Stimulated activated CD4-positive, alpha-beta T cell treated with anti-CD3 and anti-CD28 coated beads, Interleukin-4, amount 100 ng/mL, for 4 hours (primary cell): ENCODE measurements around the gene KRT86.
A peak's percentile ranks its signal among the peaks of the same experiment; 100 is the strongest.
"Not testable (repeated sequence)": the region's sequence is repeated elsewhere in the genome, so short reads cannot be mapped to it uniquely, and the experiment has no call there.

ENCODE experiments used
- DNase-seq, 2 experiments: peaks; one replicate each; pipeline ENCODE4 v3.0.0-alpha.2; 2020

The KRT86 gene

GRCh38 chr12:52296572-52297215, 22.2 kb downstream of the KRT86 start:
- DNase-seq = no peak

- no peak for DNase-seq
Measured at GRCh38 chr12:52298677-52299190, 24.3 kb downstream of the KRT86 start.

GRCh38 chr12:52300796-52301691, 26.6 kb downstream of the KRT86 start:
- DNase-seq = no peak

- DNase-seq = not testable (repeated sequence)
Measured at GRCh38 chr12:52301721-52302120, 27.3 kb downstream of the KRT86 start.

- DNase-seq = not testable (repeated sequence)
Measured at GRCh38 chr12:52302242-52302914, 27.9 kb downstream of the KRT86 start.

GRCh38 chr12:52304941-52305411, 30.5 kb downstream of the KRT86 start:
- DNase-seq = not testable (repeated sequence)

- no peak for DNase-seq
Measured at GRCh38 chr12:52305921-52306705, 31.7 kb downstream of the KRT86 start.

GRCh38 chr12:52306731-52307130, 32.3 kb downstream of the KRT86 start:
- DNase-seq = no peak

GRCh38 chr12:52307836-52308805, 33.7 kb downstream of the KRT86 start:
- peak in 1 of 2 experiments; percentile 26 for DNase-seq

- no peak for DNase-seq
Measured at GRCh38 chr12:52308806-52309425, 34.5 kb downstream of the KRT86 start.

- DNase-seq = no peak
Measured at GRCh38 chr12:52310622-52311284, 36.3 kb downstream of the KRT86 start.

- no peak for DNase-seq
Measured at GRCh38 chr12:52311285-52311648, 36.8 kb downstream of the KRT86 start.

GRCh38 chr12:52312086-52312485, 37.6 kb downstream of the KRT86 start:
- DNase-seq = no peak

- no peak for DNase-seq
Measured at GRCh38 chr12:52313461-52313860, 39.0 kb downstream of the KRT86 start.

GRCh38 chr12:52313926-52314325, 39.5 kb downstream of the KRT86 start:
- DNase-seq = no peak

- no peak for DNase-seq
Measured at GRCh38 chr12:52314511-52314910, 40.1 kb downstream of the KRT86 start.

GRCh38 chr12:52315721-52316120, 41.3 kb downstream of the KRT86 start:
- peak in 1 of 2 experiments; percentile 15 for DNase-seq

GRCh38 chr12:52316290-52316689, 41.8 kb downstream of the KRT86 start:
- no peak for DNase-seq

- DNase-seq = no peak
Measured at GRCh38 chr12:52316701-52317100, 42.3 kb downstream of the KRT86 start.

- DNase-seq = no peak
Measured at GRCh38 chr12:52317468-52318052, 43.1 kb downstream of the KRT86 start.
